HL-60 (cell line): ENCODE data around the gene LRRC1.
"Not testable (repeated sequence)": the region's sequence is repeated elsewhere in the genome, so short reads cannot be mapped to it uniquely, and the experiment has no call there.

Experiments
- POLR2AphosphoS5 ChIP-seq: IDR thresholded peaks from 2 replicates; pipeline ENCODE4 v1.6.1; 2012; ENCODE audit warnings: low read depth
- TF ChIP-seq, protein P1 (sequence below): IDR thresholded peaks from one replicate; pipeline ENCODE4 v1.5.1; 2011; ENCODE audit warnings: low read length, control low read depth, inconsistent platforms; ENCODE audit not compliant: insufficient read depth

DNA sequence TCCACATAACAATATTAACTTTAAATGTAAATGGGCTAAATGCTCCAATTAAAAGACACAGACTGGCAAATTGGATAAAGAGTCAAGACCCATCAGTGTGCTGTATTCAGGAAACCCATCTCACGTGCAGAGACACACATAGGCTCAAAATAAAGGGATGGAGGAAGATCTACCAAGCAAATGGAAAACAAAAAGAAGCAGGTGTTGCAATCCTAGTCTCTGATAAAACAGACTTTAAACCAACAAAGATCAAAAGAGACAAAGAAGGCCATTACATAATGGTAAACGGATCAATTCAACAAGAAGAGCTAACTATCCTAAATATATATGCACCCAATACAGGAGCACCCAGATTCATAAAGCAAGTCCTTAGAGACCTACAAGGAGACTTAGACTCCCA, 18.7 kb upstream of the LRRC1 start:
- not testable (repeated sequence) for TF ChIP-seq POLR2AphosphoS5
- TF ChIP-seq, protein P1, sequence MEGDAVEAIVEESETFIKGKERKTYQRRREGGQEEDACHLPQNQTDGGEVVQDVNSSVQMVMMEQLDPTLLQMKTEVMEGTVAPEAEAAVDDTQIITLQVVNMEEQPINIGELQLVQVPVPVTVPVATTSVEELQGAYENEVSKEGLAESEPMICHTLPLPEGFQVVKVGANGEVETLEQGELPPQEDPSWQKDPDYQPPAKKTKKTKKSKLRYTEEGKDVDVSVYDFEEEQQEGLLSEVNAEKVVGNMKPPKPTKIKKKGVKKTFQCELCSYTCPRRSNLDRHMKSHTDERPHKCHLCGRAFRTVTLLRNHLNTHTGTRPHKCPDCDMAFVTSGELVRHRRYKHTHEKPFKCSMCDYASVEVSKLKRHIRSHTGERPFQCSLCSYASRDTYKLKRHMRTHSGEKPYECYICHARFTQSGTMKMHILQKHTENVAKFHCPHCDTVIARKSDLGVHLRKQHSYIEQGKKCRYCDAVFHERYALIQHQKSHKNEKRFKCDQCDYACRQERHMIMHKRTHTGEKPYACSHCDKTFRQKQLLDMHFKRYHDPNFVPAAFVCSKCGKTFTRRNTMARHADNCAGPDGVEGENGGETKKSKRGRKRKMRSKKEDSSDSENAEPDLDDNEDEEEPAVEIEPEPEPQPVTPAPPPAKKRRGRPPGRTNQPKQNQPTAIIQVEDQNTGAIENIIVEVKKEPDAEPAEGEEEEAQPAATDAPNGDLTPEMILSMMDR, result not testable (repeated sequence)
